Pancreas (tissue), 10 donors: ENCODE measurements around the gene GPHA2. TPM values are rescaled to one million over a fixed set of nuclear protein-coding genes. Genes with fewer than 3 reads are reported as not detected.

Source experiments
- ATAC-seq, 4 donors: fragments of 200-7000 bp; cut with Tn5 transposase; one replicate each; pipeline versions ENCODE4 v1.8.0 to v1.9.1; 2020; ENCODE audit warnings: mild to moderate bottlenecking in 4 of 4, moderate library complexity in 4 of 4
- DNase-seq, 6 donors: peaks; one replicate each; pipeline ENCODE4 v3.0.0-alpha.2; 2020
- FAIRE-seq: peaks from 2 replicates; lab custom pipeline; 2012; peaks lifted over from hg19 to GRCh38; lab: Jason Lieb, UNC
- H3K27ac ChIP-seq, 4 donors: fragments of 200-600 bp; sonication (generic); 1 replicate in 3 of 4; 2 replicates in 1 of 4; pipeline versions ENCODE4 v1.5.0 to v1.8.0; 2020
- H3K27me3 ChIP-seq, 4 donors: fragments of 200-600 bp; one replicate each; pipeline ENCODE4 v1.8.0; 2021
- H3K36me3 ChIP-seq, 3 donors: fragments of 200-600 bp; sonication (generic) in 1 of 3; one replicate each; pipeline versions ENCODE4 v1.5.0 to v1.8.0; 2020 to 2021
- H3K4me1 ChIP-seq, 3 donors: fragments of 200-600 bp; one replicate each; pipeline ENCODE4 v1.8.0; 2021
- H3K4me3 ChIP-seq, 4 donors: fragments of 200-600 bp; sonication (generic) in 2 of 4; one replicate each; pipeline versions ENCODE4 v1.5.0 to v1.8.0; 2020 to 2021
- H3K9me3 ChIP-seq, 4 donors: fragments of 200-600 bp; one replicate each; pipeline ENCODE4 v1.8.0; 2021
- CTCF ChIP-seq, 4 donors: fragments of 200-600 bp; sonication (generic) in 3 of 4; IDR thresholded peaks; one replicate each; pipeline versions ENCODE4 v1.5.0 to v1.8.0; 2021; ENCODE audit warnings: antibody characterized with exemption in 4 of 4
- WGBS, 2 donors: extraction: QIAGEN DNeasy Blood & Tissue Kit; methylation state at CpG; one replicate each; pipeline ENCODE4 v1.1.7; 2013; 5-methylcytosine and 5-hydroxymethylcytosine counted together
- intact Hi-C, 3 donors: fragments of 100-400 bp; cut with DNase I; formaldehyde crosslinking; loops; one replicate each; pipeline versions ENCODE4 v1.11.1 to v1.14.2; 2022
- polyA plus RNA-seq, 2 donors: library from polyadenylated mRNA; stranded (reverse); fragments of 200-250 nt; gene quantifications; one replicate each; pipeline ENCODE4 v1.2.3, GENCODE V29; 2013
- total RNA-seq, 6 donors: library from RNA; stranded (reverse); fragmentation: NEBNext Ultra II Directional in 4 of 6; extraction: Animal tissue kit (Norgen Biotek cat#: 25700) in 4 of 6; gene quantifications; one replicate each; pipeline versions ENCODE4 v1.2.1 to v1.2.4, GENCODE V29; 2021 to 2023
- donor health status: healthy with polysubstance abuse.
- donor health status: DM: no; HTN: no; CAD: no; lungs with moderate emphysema.
- donor health status: DM: no; HTN: no; CAD: no.
- donor health status: control.
- donor health status: control.
- donor health status: Bipolar disorder and iron deficiency.
- donor health status: DM: yes; HTN: yes; CAD: no.
- donor health status: DM: no; HTN: no; CAD: no.
- donor health status: DM: no; HTN: no; CAD: no.
- donor health status: DM: yes; HTN: yes; CAD: no.

The GPHA2 gene
- total and polyA plus RNA-seq, 8 donors, result 4.2 to 16.3 (median 12.2) TPM

- WGBS, 2 donors, result 95 to 96% methylated on average over 7 of the region's 7 CpGs
- intact Hi-C loops, result no loop called here
- FAIRE-seq, result no peak
These were observed 4.4 kb downstream of the GPHA2 start for GRCh38 chr11:64931290-64931689.

GRCh38 chr11:64930340-64930739 lies 5.4 kb downstream of the GPHA2 start:
- Histone ChIP-seq H3K4me3 (no peak overlapping the region), H3K4me1 (peaks cover 0 to 14% (median 4%) of the 10 kb centered on the region in 3 donors), H3K36me3 (peaks cover 2 to 16% (median 2%) of the 10 kb centered on the region in 3 donors), H3K27ac (no peak overlapping the region), H3K27me3 (no peaks in the 10 kb centered on the region), H3K9me3 (no peaks in the 10 kb centered on the region)
- TF ChIP-seq CTCF (IDR thresholded peaks at IDR 0.05), result no peak
- no peak for FAIRE-seq
- 94 to 98% methylated on average over 6 of the region's 6 CpGs for WGBS, 2 donors
- intact Hi-C loops, result no loop called here
- no peak for ATAC-seq
- DNase-seq, result no peak

More at GRCh38 chr11:64931290-64931689, 4.4 kb downstream of the GPHA2 start:
- no peak overlapping the region for H3K27ac ChIP-seq
- peaks cover 2 to 16% (median 2%) of the 10 kb centered on the region in 3 donors for H3K36me3 ChIP-seq
- no peak for TF ChIP-seq CTCF (IDR thresholded peaks at IDR 0.05)
- peaks cover 0 to 17% (median 4%) of the 10 kb centered on the region in 3 donors for H3K4me1 ChIP-seq
- no peaks in the 10 kb centered on the region for H3K9me3 ChIP-seq
- H3K27me3 ChIP-seq, result no peaks in the 10 kb centered on the region
- no peak overlapping the region for H3K4me3 ChIP-seq
- ATAC-seq (no peak), DNase-seq (no peak)

- WGBS, 2 donors, result 85 to 91% methylated on average over 7 of the region's 7 CpGs
These were observed 6.1 kb downstream of the GPHA2 start for GRCh38 chr11:64929625-64930024.

GRCh38 chr11:64928957-64929356 lies 6.7 kb downstream of the GPHA2 start:
- no peak for ATAC-seq
- WGBS, 2 donors, result 98% methylated on average over 2 of the region's 2 CpGs

More at GRCh38 chr11:64929625-64930024, 6.1 kb downstream of the GPHA2 start:
- intact Hi-C loops, result no loop called here
- no peak for FAIRE-seq
- Histone ChIP-seq H3K36me3 (peaks cover 2 to 16% (median 2%) of the 10 kb centered on the region in 3 donors), H3K27me3 (no peaks in the 10 kb centered on the region), H3K4me3 (no peak overlapping the region), H3K27ac (no peak overlapping the region), H3K9me3 (no peaks in the 10 kb centered on the region), H3K4me1 (peaks cover 0 to 8% (median 4%) of the 10 kb centered on the region in 3 donors)
- no peak for DNase-seq
- TF ChIP-seq CTCF (IDR thresholded peaks at IDR 0.05), result no peak
- ATAC-seq, result no peak

More at GRCh38 chr11:64928957-64929356, 6.7 kb downstream of the GPHA2 start:
- Histone ChIP-seq H3K27ac (no peak overlapping the region), H3K36me3 (peaks cover 2 to 16% (median 2%) of the 10 kb centered on the region in 3 donors), H3K27me3 (no peaks in the 10 kb centered on the region), H3K4me1 (peaks cover 0 to 2% (median 2%) of the 10 kb centered on the region in 3 donors), H3K4me3 (no peak overlapping the region), H3K9me3 (no peaks in the 10 kb centered on the region)
- DNase-seq (no peak), FAIRE-seq (no peak)
- intact Hi-C loops, result no loop called here
- TF ChIP-seq CTCF (IDR thresholded peaks at IDR 0.05), result no peak
